Activated B cell treated with CpG ODN at 0.5 μM for 24 hours (primary cell): Measurements from ENCODE around the gene TLE2. TPM values are rescaled to one million over a fixed set of nuclear protein-coding genes. Genes with fewer than 3 reads are reported as not detected.

ENCODE experiments used
- ATAC-seq: fragments of 200-7000 bp; cut with Tn5 transposase; one replicate; pipeline ENCODE4 v1.10.0; 2021; ENCODE audit warnings: low read depth, mild to moderate bottlenecking, moderate library complexity
- CTCF ChIA-PET: fragments of 350-600 bp; sonication (Branson Sonifier 250); formaldehyde crosslinking; loops from one replicate; lab custom pipeline; 2021; ENCODE audit warnings: antibody characterized with exemption; lab: Charles Lee
- POLR2A ChIA-PET: fragments of 350-600 bp; sonication (Branson Sonifier 250); formaldehyde crosslinking; loops from one replicate; lab custom pipeline; 2021; ENCODE audit warnings: antibody characterized with exemption; lab: Charles Lee
- DNase-seq: peaks from one replicate; pipeline ENCODE4 v3.0.0; 2022
- H3K27ac Mint-ChIP-seq: one replicate; pipeline ENCODE4 v1.8.0; 2020; ENCODE audit warnings: mixed read lengths
- H3K27me3 Mint-ChIP-seq: one replicate; pipeline ENCODE4 v1.8.0; 2021; ENCODE audit warnings: mixed read lengths
- H3K36me3 Mint-ChIP-seq: one replicate; pipeline ENCODE4 v1.8.0; 2021; ENCODE audit warnings: low read depth, mixed read lengths
- H3K4me1 Mint-ChIP-seq: one replicate; pipeline ENCODE4 v1.8.0; 2021; ENCODE audit warnings: mixed read lengths
- H3K4me3 Mint-ChIP-seq: one replicate; pipeline ENCODE4 v1.8.0; 2020; ENCODE audit warnings: mild to moderate bottlenecking, mixed read lengths
- H3K9me3 Mint-ChIP-seq: one replicate; pipeline ENCODE4 v1.8.0; 2020; ENCODE audit warnings: mixed read lengths
- CTCF ChIP-seq: fragments of 200-600 bp; IDR thresholded peaks from one replicate; pipeline ENCODE4 v1.8.0; 2022; ENCODE audit warnings: antibody characterized with exemption, mild to moderate bottlenecking
- intact Hi-C: fragments of 100-400 bp; cut with micrococcal nuclease; formaldehyde crosslinking; loops from one replicate; pipeline ENCODE4 v1.15.1; 2024
- total RNA-seq: library from RNA; stranded (reverse); gene quantifications from 2 replicates; pipeline ENCODE4 v1.2.3, GENCODE V29; 2022

Gene TLE2
- total RNA-seq, 1 donor from 2014 or later: 0.58 TPM

GRCh38 chr19:3064011-3064330, 34.9 kb upstream of the TLE2 start:
- DNase-seq (no peak), ATAC-seq (no peak)
- intact Hi-C loops: loop anchor here (5.0 kb wide), 2 partner anchors 112 to 113 kb away; partner anchors contain the start of gene S1PR4
- Mint-ChIP-seq H3K4me3 (peak overlapping the region; percentile 7), H3K27me3 (no peaks in the 10 kb centered on the region), H3K9me3 (no peaks in the 10 kb centered on the region), H3K27ac (peak overlapping the region; percentile 89), H3K4me1 (peaks cover 60% of the 10 kb centered on the region), H3K36me3 (peaks cover 12% of the 10 kb centered on the region)
- no peak for TF ChIP-seq CTCF
- CTCF ChIA-PET: interaction anchor here (2.4 kb wide), 1 partner anchor 11 kb away, joined by 7 read pairs; no protein-coding TSS in a partner anchor
- POLR2A ChIA-PET: interaction anchor here (1.2 to 1.5 kb wide), 2 partner anchors 28 to 43 kb away, joined by 4 to 5 read pairs; no protein-coding TSS in a partner anchor

- Mint-ChIP-seq H3K9me3 (no peaks in the 10 kb centered on the region), H3K4me3 (peak within 1 kb of the TSS; percentile 84), H3K27me3 (no peaks in the 10 kb centered on the region), H3K4me1 (peaks cover 65% of the 10 kb centered on the region), H3K27ac (peak within 1 kb of the TSS; percentile 89), H3K36me3 (peaks cover 27% of the 10 kb centered on the region)
- ChIA-PET CTCF (no interaction called here), POLR2A (interaction anchor here (0.5 to 3.2 kb wide), 9 partner anchors 10 to 1769 kb away, joined by 4 to 28 read pairs (median 5); no protein-coding TSS in a partner anchor)
- intact Hi-C loops: loop anchor here (5.0 kb wide), 2 partner anchors 110 to 115 kb away; partner anchors contain the start of gene S1PR4
- no peak for TF ChIP-seq CTCF
- ATAC-seq (peak; percentile 43), DNase-seq (peak; percentile 76)
Measured at GRCh38 chr19:3062165-3063105, 33.4 kb upstream of the TLE2 start, which contains the start of gene TLE5. Gene TLE5, minus strand, starts transcription at chr19:3062495. Its CDS starts 295 bp downstream, at chr19:3062200.

- ChIA-PET CTCF (interaction anchor here (0.9 to 1.5 kb wide), 2 partner anchors 15 to 42 kb away, joined by 3 to 4 read pairs; no protein-coding TSS in a partner anchor), POLR2A (interaction anchor here (0.5 to 3.2 kb wide), 14 partner anchors 8 to 2000 kb away, joined by 3 to 28 read pairs (median 4); partner anchors contain the start of gene TLE6)
- intact Hi-C loops: loop anchor here (1.0 to 5.0 kb wide), 5 partner anchors 15 to 116 kb away; partner anchors contain the start of gene S1PR4
- H3K36me3 Mint-ChIP-seq: peaks cover 33% of the 10 kb centered on the region
- TF ChIP-seq CTCF: no peak
- no peaks in the 10 kb centered on the region for H3K27me3 Mint-ChIP-seq
- H3K4me1 Mint-ChIP-seq: peaks cover 65% of the 10 kb centered on the region
- H3K27ac Mint-ChIP-seq: peak overlapping the region; percentile 90
- ATAC-seq (peak; percentile 59), DNase-seq (peak; percentile 64)
- peak overlapping the region; percentile 83 for H3K4me3 Mint-ChIP-seq
- no peaks in the 10 kb centered on the region for H3K9me3 Mint-ChIP-seq
Measured at GRCh38 chr19:3061182-3062161, 32.4 kb upstream of the TLE2 start.

GRCh38 chr19:3060857-3061181, 31.7 kb upstream of the TLE2 start:
- DNase-seq: no peak
- ATAC-seq: no peak
- H3K36me3 Mint-ChIP-seq: peaks cover 36% of the 10 kb centered on the region
- POLR2A ChIA-PET: interaction anchor here (0.6 to 3.2 kb wide), 9 partner anchors 13 to 2000 kb away, joined by 3 to 28 read pairs (median 3); partner anchors contain the start of gene TLE6
- intact Hi-C loops: loop anchor here (1.0 to 5.0 kb wide), 5 partner anchors 16 to 116 kb away; partner anchors contain the start of gene S1PR4
- TF ChIP-seq CTCF: no peak
- peak overlapping the region; percentile 83 for H3K4me3 Mint-ChIP-seq
- CTCF ChIA-PET: interaction anchor here (0.9 to 1.5 kb wide), 2 partner anchors 16 to 43 kb away, joined by 3 to 4 read pairs; no protein-coding TSS in a partner anchor
- H3K27me3 Mint-ChIP-seq: no peaks in the 10 kb centered on the region
- H3K27ac Mint-ChIP-seq: peak overlapping the region; percentile 90
- peaks cover 58% of the 10 kb centered on the region for H3K4me1 Mint-ChIP-seq
- no peaks in the 10 kb centered on the region for H3K9me3 Mint-ChIP-seq
